WERI-Rb-1 (cell line): ENCODE results near the gene CCL4L2.
"Not testable (repeated sequence)": the region's sequence is repeated elsewhere in the genome, so short reads cannot be mapped to it uniquely, and the experiment has no call there.

ENCODE experiments used
- DNase-seq: peaks from one replicate; pipeline ENCODE4 v3.0.0-alpha.2; 2020
- H3K27ac ChIP-seq: fragments of 250-450 bp; sonication (Bioruptor Pico); 2 replicates; pipeline ENCODE4 v1.5.1; 2020; ENCODE audit warnings: mild to moderate bottlenecking, moderate library complexity
- H3K27me3 ChIP-seq: fragments of 250-450 bp; sonication (Bioruptor Pico); 2 replicates; pipeline ENCODE4 v1.5.1; 2021; ENCODE audit warnings: mild to moderate bottlenecking, low read depth, moderate library complexity; ENCODE audit not compliant: insufficient read depth, severe bottlenecking
- H3K36me3 ChIP-seq: fragments of 250-450 bp; sonication (Bioruptor Pico); 2 replicates; pipeline ENCODE4 v1.5.1; 2020; ENCODE audit warnings: mild to moderate bottlenecking, moderate library complexity
- H3K4me3 ChIP-seq: 2 replicates; pipeline ENCODE4 v1.5.1; 2011; ENCODE audit warnings: low read depth, mild to moderate bottlenecking, control low read depth, low read length
- H3K9me3 ChIP-seq: fragments of 250-450 bp; sonication (Bioruptor Pico); 2 replicates; pipeline ENCODE4 v1.5.1; 2021; ENCODE audit warnings: mild to moderate bottlenecking, moderate library complexity; ENCODE audit not compliant: severe bottlenecking
- CTCF ChIP-seq: IDR thresholded peaks from 2 replicates; pipeline ENCODE4 v1.5.1; 2011; ENCODE audit warnings: low read depth, mild to moderate bottlenecking, control low read depth, inconsistent platforms, low read length

The CCL4L2 gene

DNA sequence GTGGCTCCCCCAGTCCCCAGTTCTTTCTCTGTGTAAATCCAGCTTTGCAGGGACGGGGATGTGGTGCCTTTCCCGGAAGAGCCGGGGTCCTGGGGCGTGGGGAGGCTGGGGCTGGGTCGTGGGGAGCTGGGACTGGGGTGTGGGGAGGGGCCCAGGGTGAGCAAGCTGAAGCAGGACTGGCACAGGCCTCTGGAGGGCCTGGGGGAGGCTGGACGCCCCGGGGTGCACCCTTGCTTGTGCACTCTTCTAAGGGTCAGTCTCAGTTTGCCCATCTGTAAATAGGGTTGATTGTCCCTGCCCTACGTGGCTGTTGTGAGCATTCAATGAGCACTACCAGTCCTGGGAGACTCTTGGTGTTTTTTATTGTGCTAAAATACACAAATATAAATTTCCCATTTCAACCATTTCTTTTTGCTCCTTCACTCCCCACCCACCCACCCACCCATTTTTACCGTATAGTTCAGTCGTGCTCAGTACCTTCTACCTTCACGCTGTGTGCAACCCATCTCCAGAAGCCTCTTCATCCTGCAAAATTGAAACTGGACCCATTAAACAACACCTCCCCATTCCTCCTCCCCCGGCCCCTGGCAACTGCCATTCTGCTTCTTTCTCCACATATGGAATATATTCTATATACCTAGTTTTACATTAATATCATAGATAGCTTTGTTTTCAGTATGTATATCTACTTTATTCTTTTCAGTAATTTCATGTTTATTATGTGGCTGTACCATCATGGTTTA lies 26.7 kb upstream of the CCL4L2 start:
- H3K9me3 ChIP-seq = no peaks in the 10 kb centered on the region
- DNase-seq = no peak
- H3K4me3 ChIP-seq = no peak overlapping the region
- no peak for TF ChIP-seq CTCF
- no peak overlapping the region for H3K27ac ChIP-seq
- no peaks in the 10 kb centered on the region for H3K27me3 ChIP-seq
- H3K36me3 ChIP-seq = no peaks in the 10 kb centered on the region

DNA sequence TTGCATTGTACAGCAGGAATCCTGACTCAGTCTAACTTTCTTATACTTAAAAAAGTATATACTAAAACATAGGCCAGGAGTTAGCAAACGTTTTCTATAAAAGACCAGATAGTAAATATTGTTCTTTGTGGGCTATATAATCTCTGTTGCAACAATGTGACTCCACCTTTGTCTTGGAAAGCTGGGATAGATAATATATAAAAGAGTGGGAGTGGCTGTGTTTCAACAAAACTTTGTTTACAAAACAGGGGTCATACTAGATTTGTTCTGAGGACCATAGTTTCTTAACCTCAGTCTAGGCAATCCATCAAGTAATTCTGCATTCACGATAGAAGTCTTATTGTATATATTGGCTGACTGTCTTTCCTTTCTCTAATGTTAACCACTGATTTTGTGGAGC lies 25.4 kb upstream of the CCL4L2 start:
- TF ChIP-seq CTCF = no peak
- Histone ChIP-seq H3K4me3 (no peak overlapping the region), H3K27me3 (no peaks in the 10 kb centered on the region), H3K9me3 (no peaks in the 10 kb centered on the region), H3K27ac (no peak overlapping the region), H3K36me3 (no peaks in the 10 kb centered on the region)
- DNase-seq = no peak

- not testable (repeated sequence) for DNase-seq, H3K27me3 ChIP-seq, H3K4me3 ChIP-seq, H3K9me3 ChIP-seq, H3K27ac ChIP-seq, H3K36me3 ChIP-seq
Measured at GRCh38 chr17:36186810-36187763, 23.8 kb upstream of the CCL4L2 start.

DNA sequence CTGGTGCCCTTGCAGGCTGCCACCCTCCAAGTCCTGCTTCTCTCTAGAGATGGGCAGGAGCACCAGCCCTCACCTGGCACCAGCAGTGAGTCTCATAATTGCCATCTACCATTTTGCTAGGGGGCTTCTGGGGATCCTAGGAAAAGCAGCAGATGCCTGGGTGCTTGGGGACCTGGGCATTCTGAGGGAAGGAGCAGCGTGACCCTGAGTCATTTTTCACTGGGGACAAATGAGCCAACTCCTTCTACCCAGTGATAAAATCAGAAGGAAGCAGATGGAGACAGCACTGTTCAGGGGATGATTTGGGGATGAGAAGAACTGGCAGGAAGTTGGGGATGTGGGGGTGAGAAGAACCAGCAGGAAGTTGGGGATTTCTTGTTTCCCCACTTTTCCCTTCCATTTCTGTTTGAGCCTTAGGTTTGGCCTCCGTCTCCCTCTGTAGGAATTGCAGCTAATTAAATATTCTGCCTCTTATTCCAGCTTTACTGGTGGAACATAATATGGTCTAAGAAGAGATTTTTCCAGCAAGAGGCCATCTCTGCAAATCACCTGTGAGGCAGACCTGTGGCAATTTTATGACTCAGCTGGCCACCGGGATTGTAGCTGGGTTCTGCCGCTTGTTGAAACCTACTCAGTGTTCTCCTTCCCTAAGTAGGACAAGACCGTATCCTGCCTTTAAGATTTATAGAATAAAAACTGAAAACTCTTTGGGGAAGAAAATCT lies 22.8 kb upstream of the CCL4L2 start:
- not testable (repeated sequence) for DNase-seq, H3K4me3 ChIP-seq, H3K36me3 ChIP-seq, H3K9me3 ChIP-seq, H3K27ac ChIP-seq, H3K27me3 ChIP-seq

DNA sequence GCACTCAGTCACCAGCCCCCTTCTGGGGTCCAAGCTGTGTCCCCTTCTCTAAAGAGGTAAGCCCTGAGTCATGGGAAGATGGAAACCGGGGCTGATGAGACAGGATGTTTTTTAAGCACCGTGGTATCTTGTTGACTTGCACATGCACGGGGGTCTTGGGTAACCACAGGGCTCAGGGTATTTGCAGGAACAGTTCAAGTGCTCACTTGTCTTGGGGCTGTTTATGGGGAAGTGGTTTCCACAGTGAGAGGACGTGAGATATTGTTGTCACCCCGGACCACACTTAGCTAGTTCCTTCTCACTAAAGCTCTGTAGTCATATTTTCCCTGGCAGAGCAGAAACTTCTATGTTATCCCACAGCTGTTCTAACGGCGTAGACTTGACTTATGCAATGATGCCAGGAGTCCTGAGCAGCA lies 22.0 kb upstream of the CCL4L2 start:
- DNase-seq = no peak
- no peaks in the 10 kb centered on the region for H3K36me3 ChIP-seq
- TF ChIP-seq CTCF = no peak
- no peaks in the 10 kb centered on the region for H3K27me3 ChIP-seq
- no peaks in the 10 kb centered on the region for H3K9me3 ChIP-seq
- no peak overlapping the region for H3K4me3 ChIP-seq
- no peak overlapping the region for H3K27ac ChIP-seq

GRCh38 chr17:36189993-36190392 lies 20.9 kb upstream of the CCL4L2 start:
- DNase-seq, H3K36me3 ChIP-seq, H3K4me3 ChIP-seq, H3K27me3 ChIP-seq, H3K27ac ChIP-seq, H3K9me3 ChIP-seq: not testable (repeated sequence)

DNA sequence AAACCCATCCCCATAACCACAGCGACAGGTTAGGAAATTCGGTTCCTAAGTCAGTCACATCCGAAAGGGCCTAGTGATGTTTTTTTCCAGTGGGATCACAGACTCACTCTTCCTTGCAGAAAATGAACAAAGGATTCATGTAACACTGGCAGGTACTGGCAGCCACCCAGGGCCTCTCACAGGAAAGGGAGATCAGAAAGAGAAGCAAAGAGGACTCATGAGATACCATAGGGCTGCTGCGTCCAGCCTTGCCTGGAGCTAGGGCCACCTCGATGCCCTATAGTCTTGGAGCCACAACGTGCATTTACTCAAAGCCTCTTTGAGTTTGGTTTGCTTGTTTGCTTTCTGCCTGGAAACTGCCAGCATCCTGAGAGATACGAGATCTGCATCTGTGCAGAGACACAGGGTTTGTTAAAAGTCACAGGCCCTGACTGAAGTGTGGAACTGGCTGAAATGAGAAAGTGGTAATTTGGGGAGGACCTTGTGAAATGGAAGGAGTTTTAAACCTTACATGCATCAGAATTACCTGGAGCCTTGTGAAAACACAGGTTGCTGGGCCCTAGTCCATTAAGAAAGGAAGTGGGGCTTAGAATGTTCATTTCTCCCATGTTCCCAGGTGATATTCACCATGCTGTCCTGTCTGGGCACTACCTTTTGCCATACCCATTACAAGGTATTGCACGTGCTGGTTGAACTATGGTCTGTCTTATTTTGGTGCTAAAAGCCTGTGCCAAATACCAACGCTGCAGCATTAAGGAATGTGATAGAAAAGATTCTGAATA lies 20.1 kb upstream of the CCL4L2 start:
- H3K27ac ChIP-seq, H3K27me3 ChIP-seq, H3K9me3 ChIP-seq, H3K4me3 ChIP-seq, DNase-seq, H3K36me3 ChIP-seq: not testable (repeated sequence)
